ENCODE measurements around the gene GNRH2. TPM values are rescaled to one million over a fixed set of nuclear protein-coding genes. Genes with fewer than 3 reads are reported as not detected.
"Not testable (repeated sequence)": the region's sequence is repeated elsewhere in the genome, so short reads cannot be mapped to it uniquely, and the experiment has no call there.

The GNRH2 gene
- total RNA-seq, 4 donors from 2014 or later = 2.3 TPM; not detected in 3

DNA sequence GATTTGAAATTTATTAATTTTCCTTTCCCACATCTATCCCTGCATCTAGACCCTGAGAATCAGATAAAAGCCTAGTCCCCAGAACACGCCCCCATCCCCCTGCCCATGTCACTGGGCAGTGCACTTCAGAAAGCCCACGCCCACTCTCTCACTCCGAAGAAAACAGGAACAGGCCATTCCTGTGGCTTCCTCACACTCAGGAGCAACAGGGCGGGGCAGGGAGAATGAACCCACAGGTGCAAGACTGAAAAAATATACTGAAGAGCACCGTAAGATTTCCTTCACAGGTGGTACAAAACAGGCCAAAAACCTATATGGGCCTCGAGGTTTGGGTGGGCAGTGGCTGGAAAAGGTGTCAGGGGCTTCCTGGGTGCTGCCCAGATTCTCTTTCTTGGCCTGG is 31.4 kb downstream of the GNRH2 start:
- H3K27me3 ChIP-seq = no peaks in the 10 kb centered on the region
- H3K27ac ChIP-seq = no peak overlapping the region
- no peaks in the 10 kb centered on the region for H3K4me1 ChIP-seq
- TF ChIP-seq, protein P1, sequence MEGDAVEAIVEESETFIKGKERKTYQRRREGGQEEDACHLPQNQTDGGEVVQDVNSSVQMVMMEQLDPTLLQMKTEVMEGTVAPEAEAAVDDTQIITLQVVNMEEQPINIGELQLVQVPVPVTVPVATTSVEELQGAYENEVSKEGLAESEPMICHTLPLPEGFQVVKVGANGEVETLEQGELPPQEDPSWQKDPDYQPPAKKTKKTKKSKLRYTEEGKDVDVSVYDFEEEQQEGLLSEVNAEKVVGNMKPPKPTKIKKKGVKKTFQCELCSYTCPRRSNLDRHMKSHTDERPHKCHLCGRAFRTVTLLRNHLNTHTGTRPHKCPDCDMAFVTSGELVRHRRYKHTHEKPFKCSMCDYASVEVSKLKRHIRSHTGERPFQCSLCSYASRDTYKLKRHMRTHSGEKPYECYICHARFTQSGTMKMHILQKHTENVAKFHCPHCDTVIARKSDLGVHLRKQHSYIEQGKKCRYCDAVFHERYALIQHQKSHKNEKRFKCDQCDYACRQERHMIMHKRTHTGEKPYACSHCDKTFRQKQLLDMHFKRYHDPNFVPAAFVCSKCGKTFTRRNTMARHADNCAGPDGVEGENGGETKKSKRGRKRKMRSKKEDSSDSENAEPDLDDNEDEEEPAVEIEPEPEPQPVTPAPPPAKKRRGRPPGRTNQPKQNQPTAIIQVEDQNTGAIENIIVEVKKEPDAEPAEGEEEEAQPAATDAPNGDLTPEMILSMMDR (IDR thresholded peaks at IDR 0.05) = no peak
- TF ChIP-seq POLR2A (IDR thresholded peaks at IDR 0.05) = no peak
- no peaks in the 10 kb centered on the region for H3K9me3 ChIP-seq
- no peaks in the 10 kb centered on the region for H3K36me3 ChIP-seq
- intact Hi-C loops (cut with DNase I; ENCODE audit: low total_unique reads) = no loop called here
- no peak overlapping the region for H3K4me3 ChIP-seq
- no peak for DNase-seq

DNA sequence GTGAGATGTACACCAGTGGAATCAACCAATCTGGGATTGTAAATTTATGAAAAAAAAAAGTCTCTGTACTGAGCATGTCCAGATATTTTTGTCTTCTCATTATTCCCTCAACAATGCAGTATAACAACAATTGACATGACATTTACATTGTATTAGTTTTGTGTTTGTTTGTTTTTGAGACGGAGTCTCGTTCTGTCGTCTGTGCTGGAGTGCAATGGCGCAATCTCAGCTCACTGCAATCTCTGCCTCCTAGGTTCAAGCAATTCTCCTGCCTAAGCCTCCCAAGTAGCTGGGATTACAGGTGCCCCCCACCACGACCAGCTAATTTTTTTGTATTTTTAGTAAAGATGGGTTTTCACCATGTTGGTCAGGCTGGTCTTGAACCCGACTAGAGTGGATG is 31.9 kb downstream of the GNRH2 start:
- intact Hi-C loops (cut with DNase I; ENCODE audit: low total_unique reads); H3K4me1 ChIP-seq; H3K27ac ChIP-seq; H3K27me3 ChIP-seq; DNase-seq; H3K9me3 ChIP-seq; H3K4me3 ChIP-seq; H3K36me3 ChIP-seq: not testable (repeated sequence)

DNA sequence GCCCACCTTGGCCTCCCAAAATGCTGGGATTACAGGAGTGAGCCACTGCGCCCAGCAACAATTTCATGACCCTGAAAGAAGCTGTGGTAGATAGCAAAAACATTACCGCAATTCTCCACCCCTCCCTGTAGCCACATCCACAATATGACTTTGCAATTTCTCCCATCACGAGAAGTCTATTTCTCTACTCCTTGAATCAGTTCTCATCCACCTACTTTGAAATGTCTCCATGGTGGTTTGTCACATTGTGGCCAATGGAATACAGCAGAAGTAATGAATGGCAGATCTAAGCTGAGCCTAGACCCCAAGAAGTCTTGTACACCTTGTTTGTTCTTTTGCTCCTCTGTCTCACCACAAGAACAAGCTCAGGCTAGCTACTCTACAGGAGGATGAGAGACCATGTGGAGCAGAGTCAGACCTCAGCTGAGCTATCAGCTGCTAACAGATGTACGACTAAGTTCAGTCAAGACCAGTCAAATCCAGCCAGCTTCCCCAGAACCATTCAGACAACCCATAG is 34.3 kb downstream of the GNRH2 start:
- H3K9me3 ChIP-seq = no peaks in the 10 kb centered on the region
- no peak overlapping the region for H3K4me3 ChIP-seq
- H3K36me3 ChIP-seq = no peaks in the 10 kb centered on the region
- H3K27ac ChIP-seq = no peak overlapping the region
- TF ChIP-seq POLR2A (IDR thresholded peaks at IDR 0.05) = no peak
- TF ChIP-seq, protein P1 (IDR thresholded peaks at IDR 0.05) = no peak
- H3K4me1 ChIP-seq = no peaks in the 10 kb centered on the region
- DNase-seq = no peak
- intact Hi-C loops (cut with DNase I; ENCODE audit: low total_unique reads) = no loop called here
- H3K27me3 ChIP-seq = no peaks in the 10 kb centered on the region

DNA sequence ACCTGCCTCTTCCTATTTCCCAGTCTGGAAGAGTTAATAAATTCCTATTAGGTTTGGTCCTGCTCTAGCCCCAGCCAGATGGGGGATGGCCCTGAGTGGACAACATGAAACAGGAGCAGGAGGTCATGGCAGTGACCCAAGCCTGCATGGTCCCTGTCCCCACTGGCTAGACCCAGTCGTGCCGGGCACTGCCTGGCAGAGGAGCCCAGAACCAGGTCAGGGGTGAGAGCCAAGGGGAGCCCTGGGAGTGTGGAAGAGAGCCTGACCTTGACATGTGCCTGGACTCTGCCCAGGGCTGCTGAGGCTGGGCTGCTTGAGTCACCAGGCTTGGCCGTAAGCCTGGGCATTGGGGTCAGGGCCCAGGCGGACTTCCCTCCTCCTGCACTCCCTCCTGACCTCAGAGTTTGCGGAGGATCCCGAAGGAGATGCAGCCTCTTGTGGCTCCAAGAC is 37.5 kb downstream of the GNRH2 start:
- H3K36me3 ChIP-seq = no peaks in the 10 kb centered on the region
- H3K27me3 ChIP-seq = peaks cover 4 to 7% of the 10 kb centered on the region in 2 donors
- no peaks in the 10 kb centered on the region for H3K4me1 ChIP-seq
- H3K27ac ChIP-seq = no peak overlapping the region
- no peaks in the 10 kb centered on the region for H3K9me3 ChIP-seq
- DNase-seq = no peak
- H3K4me3 ChIP-seq = no peak overlapping the region
- no peak for TF ChIP-seq POLR2A (IDR thresholded peaks at IDR 0.05)
- TF ChIP-seq, protein P1 (IDR thresholded peaks at IDR 0.05) = no peak
- intact Hi-C loops (cut with DNase I; ENCODE audit: low total_unique reads) = no loop called here

DNA sequence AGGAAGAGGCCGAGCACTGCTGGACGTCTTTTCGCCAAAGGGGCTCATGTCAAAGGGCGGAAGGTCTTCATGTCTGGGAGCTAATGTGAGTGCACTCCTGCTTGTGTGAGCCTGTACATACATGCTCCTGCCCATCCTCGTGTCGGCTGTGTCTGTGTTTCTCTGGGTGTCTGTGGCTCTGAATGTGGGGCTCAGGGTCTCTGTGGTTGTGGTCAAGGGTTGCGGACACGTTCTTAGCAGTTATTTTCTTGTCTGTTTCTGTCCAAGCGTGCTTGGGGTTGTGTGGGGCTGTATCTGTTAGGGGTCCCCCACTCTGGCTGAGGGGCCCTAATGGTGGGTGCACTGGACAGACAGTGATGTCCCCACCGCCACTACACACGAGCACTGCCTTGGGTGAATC is 38.2 kb downstream of the GNRH2 start:
- Histone ChIP-seq H3K4me1 (no peaks in the 10 kb centered on the region), H3K4me3 (no peak overlapping the region), H3K27me3 (peaks cover 4 to 7% of the 10 kb centered on the region in 2 donors), H3K27ac (no peak overlapping the region), H3K9me3 (no peaks in the 10 kb centered on the region), H3K36me3 (no peaks in the 10 kb centered on the region)
- TF ChIP-seq POLR2A (IDR thresholded peaks at IDR 0.05) = no peak
- TF ChIP-seq, protein P1 (IDR thresholded peaks at IDR 0.05) = no peak
- DNase-seq = no peak
- intact Hi-C loops (cut with DNase I; ENCODE audit: low total_unique reads) = no loop called here
